B cell (primary cell): ENCODE results near the gene NPHP4. TPM values are rescaled to one million over a fixed set of nuclear protein-coding genes. Genes with fewer than 3 reads are reported as not detected.

Source experiments
- ATAC-seq: fragments of 200-7000 bp; cut with Tn5 transposase; one replicate; pipeline ENCODE4 v1.10.0; 2021; ENCODE audit warnings: low read depth, mild to moderate bottlenecking, moderate number of reproducible peaks, moderate library complexity
- CTCF ChIA-PET: fragments of 350-600 bp; sonication (Branson Sonifier 250); formaldehyde crosslinking; loops from one replicate; lab custom pipeline; 2021; ENCODE audit warnings: antibody characterized with exemption, inconsistent platforms; lab: Charles Lee
- POLR2A ChIA-PET: fragments of 350-600 bp; sonication (Branson Sonifier 250); formaldehyde crosslinking; loops from one replicate; lab custom pipeline; 2021; ENCODE audit warnings: antibody characterized with exemption; lab: Charles Lee
- DNase-seq: peaks from one replicate; pipeline ENCODE4 v3.0.0; 2013
- H2AFZ ChIP-seq: 2 replicates; pipeline ENCODE4 v1.6.1; 2012; ENCODE audit warnings: mild to moderate bottlenecking, low read depth, low read length; ENCODE audit not compliant: insufficient read depth, poor library complexity, severe bottlenecking
- H3K27ac ChIP-seq, 2 donors: 1 replicate in 1 of 2; 2 replicates in 1 of 2; pipeline ENCODE4 v1.5.1; 2012 to 2013; ENCODE audit warnings: low read length in 2 of 2, mild to moderate bottlenecking in 2 of 2, moderate library complexity in 1 of 2
- H3K27me3 ChIP-seq, 4 experiments: fragments of 200-600 bp in 1 of 4; sonication (generic) in 1 of 4; replicated peaks in 1 of 4; 1 replicate in 2 of 4; 2 replicates in 2 of 4; pipeline versions ENCODE4 v1.6.1 to v1.7.0; 2013 to 2016; ENCODE audit warnings: low read length in 3 of 4, mild to moderate bottlenecking in 2 of 4, mixed read lengths in 1 of 4, moderate library complexity in 1 of 4; ENCODE audit not compliant: insufficient read depth in 4 of 4, control insufficient read depth in 3 of 4; ENCODE audit errors: control extremely low read depth in 1 of 4
- H3K36me3 ChIP-seq, 2 experiments: replicated peaks in 1 of 2; 1 replicate in 1 of 2; 2 replicates in 1 of 2; pipeline versions ENCODE4 v1.6.1 to v1.7.1; 2013; ENCODE audit warnings: low read length in 1 of 2; ENCODE audit not compliant: insufficient read depth in 2 of 2, control insufficient read depth in 1 of 2; ENCODE audit errors: control extremely low read depth in 1 of 2, extremely low read depth in 1 of 2
- H3K4me1 ChIP-seq, 2 donors: fragments of 200-600 bp in 1 of 2; sonication (generic) in 1 of 2; 1 replicate in 1 of 2; 2 replicates in 1 of 2; pipeline versions ENCODE4 v1.5.1 to v1.6.1; 2013 to 2017; ENCODE audit warnings: low read length in 2 of 2; ENCODE audit not compliant: control insufficient read depth in 2 of 2, insufficient read depth in 2 of 2
- H3K4me2 ChIP-seq: replicated peaks from 2 replicates; pipeline ENCODE3; 2012; ENCODE audit warnings: mild to moderate bottlenecking, low read depth, low read length; ENCODE audit not compliant: poor library complexity, severe bottlenecking
- H3K4me3 ChIP-seq, 5 experiments: fragments of 200-600 bp in 1 of 5; sonication (generic) in 1 of 5; 1 replicate in 3 of 5; 2 replicates in 2 of 5; pipeline versions ENCODE4 v1.5.1 to v1.7.0; 2011 to 2016; ENCODE audit warnings: low read length in 4 of 5, mild to moderate bottlenecking in 4 of 5, low read depth in 2 of 5, control low read depth in 1 of 5, moderate library complexity in 1 of 5; ENCODE audit not compliant: insufficient read depth in 1 of 5; ENCODE audit errors: control extremely low read depth in 1 of 5, extremely low read depth in 1 of 5
- H3K79me2 ChIP-seq: fragments of 200-600 bp; sonication (generic); one replicate; pipeline ENCODE4 v1.6.0; 2016; ENCODE audit warnings: low read length; ENCODE audit not compliant: control insufficient read depth, insufficient read depth
- H3K9ac ChIP-seq: fragments of 200-600 bp; sonication (generic); 2 replicates; pipeline ENCODE4 v1.6.1; 2017; ENCODE audit warnings: mild to moderate bottlenecking, low read length, moderate library complexity
- H3K9me3 ChIP-seq, 3 donors: one replicate each; pipeline versions ENCODE4 v1.6.1 to v1.7.1; 2013; ENCODE audit warnings: low read length in 2 of 3; ENCODE audit not compliant: control insufficient read depth in 2 of 3, insufficient read depth in 1 of 3; ENCODE audit errors: control extremely low read depth in 1 of 3
- H4K20me1 ChIP-seq: 2 replicates; pipeline ENCODE4 v1.6.0; 2012; ENCODE audit warnings: mild to moderate bottlenecking, low read length; ENCODE audit not compliant: insufficient read depth, control insufficient read depth, poor library complexity, severe bottlenecking
- H3K27ac Mint-ChIP-seq: one replicate; pipeline ENCODE4 v1.8.0; 2021; ENCODE audit warnings: mixed read lengths
- H3K27me3 Mint-ChIP-seq: one replicate; pipeline ENCODE4 v1.8.0; 2021; ENCODE audit warnings: mixed read lengths
- H3K4me1 Mint-ChIP-seq: one replicate; pipeline ENCODE4 v1.8.0; 2021; ENCODE audit warnings: mixed read lengths
- H3K4me3 Mint-ChIP-seq: one replicate; pipeline ENCODE4 v1.8.0; 2021; ENCODE audit warnings: mixed read lengths
- H3K9me3 Mint-ChIP-seq: one replicate; pipeline ENCODE4 v1.8.0; 2022; ENCODE audit warnings: mixed read lengths; ENCODE audit not compliant: insufficient read depth
- EZH2 ChIP-seq: IDR thresholded peaks from 2 replicates; pipeline ENCODE4 v1.6.1; 2012; ENCODE audit warnings: borderline replicate concordance, low read depth, mild to moderate bottlenecking, moderate library complexity, low read length; ENCODE audit not compliant: insufficient read depth, poor library complexity, severe bottlenecking
- WGBS: methylation state at CpG from one replicate; pipeline ENCODE4 v1.1.5; 2013; ENCODE audit warnings: missing lambda C conversion rate; ENCODE audit not compliant: insufficient coverage; 5-methylcytosine and 5-hydroxymethylcytosine counted together
- intact Hi-C: fragments of 100-400 bp; cut with micrococcal nuclease; formaldehyde crosslinking; loops from one replicate; pipeline ENCODE4 v1.10.0; 2022
- polyA plus RNA-seq: library from polyadenylated mRNA; depleted of rRNA; stranded (reverse); fragments of >200 nt; gene quantifications from 2 replicates; pipeline ENCODE4 v1.2.3, GENCODE V29; 2012
- total RNA-seq, 2 donors: library from RNA; stranded (reverse); fragments of 120-200 nt in 1 of 2; gene quantifications; 1 replicate in 1 of 2; 2 replicates in 1 of 2; pipeline versions ENCODE4 v1.2.3 to v1.2.4, GENCODE V29; 2013 to 2022
- TF ChIP-seq, protein P1 (sequence below): fragments of 200-600 bp; IDR thresholded peaks from one replicate; pipeline ENCODE4 v1.8.0; 2022; ENCODE audit warnings: antibody characterized with exemption, mild to moderate bottlenecking

NPHP4 gene
- total and polyA plus RNA-seq, 2 donors (not counting 1 experiment from before 2014, with no cell fraction given): 6.5 to 14.8 TPM

DNA sequence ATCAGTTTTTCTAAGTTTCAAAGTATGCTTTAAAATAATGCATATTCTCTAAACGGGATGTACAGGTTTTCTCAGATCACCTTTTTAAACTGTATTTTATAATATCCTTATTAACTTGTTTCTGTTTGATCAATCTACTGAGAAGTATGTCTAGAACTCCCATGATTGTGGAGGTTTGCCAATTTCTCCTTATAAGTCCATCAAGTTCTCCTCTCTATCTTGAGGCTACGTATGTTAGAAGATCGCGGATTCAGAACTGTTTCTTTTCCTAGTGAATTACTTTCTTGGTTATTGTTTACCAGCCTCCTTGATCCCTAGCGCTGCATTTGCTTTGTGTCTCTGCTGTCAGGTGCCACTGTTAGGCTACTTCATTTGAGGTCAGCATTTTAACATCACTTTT is 89.2 kb downstream of the NPHP4 start:
- no peak for TF ChIP-seq EZH2
- TF ChIP-seq, protein P1, sequence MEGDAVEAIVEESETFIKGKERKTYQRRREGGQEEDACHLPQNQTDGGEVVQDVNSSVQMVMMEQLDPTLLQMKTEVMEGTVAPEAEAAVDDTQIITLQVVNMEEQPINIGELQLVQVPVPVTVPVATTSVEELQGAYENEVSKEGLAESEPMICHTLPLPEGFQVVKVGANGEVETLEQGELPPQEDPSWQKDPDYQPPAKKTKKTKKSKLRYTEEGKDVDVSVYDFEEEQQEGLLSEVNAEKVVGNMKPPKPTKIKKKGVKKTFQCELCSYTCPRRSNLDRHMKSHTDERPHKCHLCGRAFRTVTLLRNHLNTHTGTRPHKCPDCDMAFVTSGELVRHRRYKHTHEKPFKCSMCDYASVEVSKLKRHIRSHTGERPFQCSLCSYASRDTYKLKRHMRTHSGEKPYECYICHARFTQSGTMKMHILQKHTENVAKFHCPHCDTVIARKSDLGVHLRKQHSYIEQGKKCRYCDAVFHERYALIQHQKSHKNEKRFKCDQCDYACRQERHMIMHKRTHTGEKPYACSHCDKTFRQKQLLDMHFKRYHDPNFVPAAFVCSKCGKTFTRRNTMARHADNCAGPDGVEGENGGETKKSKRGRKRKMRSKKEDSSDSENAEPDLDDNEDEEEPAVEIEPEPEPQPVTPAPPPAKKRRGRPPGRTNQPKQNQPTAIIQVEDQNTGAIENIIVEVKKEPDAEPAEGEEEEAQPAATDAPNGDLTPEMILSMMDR: no peak
- Histone ChIP-seq H2AFZ (no peak overlapping the region), H3K36me3 (no peaks in the 10 kb centered on the region), H4K20me1 (no peaks in the 10 kb centered on the region), H3K79me2 (no peaks in the 10 kb centered on the region), H3K9ac (no peak overlapping the region), H3K4me3 (no peak overlapping the region), H3K27ac (no peak overlapping the region), H3K9me3 (no peaks in the 10 kb centered on the region), H3K4me1 (no peaks in the 10 kb centered on the region), H3K27me3 (no peaks in the 10 kb centered on the region), H3K4me2 (no peak overlapping the region)
- Mint-ChIP-seq H3K4me1 (no peaks in the 10 kb centered on the region), H3K9me3 (no peaks in the 10 kb centered on the region), H3K27ac (no peak overlapping the region), H3K4me3 (no peak overlapping the region), H3K27me3 (no peaks in the 10 kb centered on the region)
- DNase-seq (no peak), ATAC-seq (no peak)
- intact Hi-C loops: no loop called here
- POLR2A ChIA-PET: no interaction called here
- 100% methylated on average over 4 of the region's 5 CpGs for WGBS
- CTCF ChIA-PET: no interaction called here

DNA sequence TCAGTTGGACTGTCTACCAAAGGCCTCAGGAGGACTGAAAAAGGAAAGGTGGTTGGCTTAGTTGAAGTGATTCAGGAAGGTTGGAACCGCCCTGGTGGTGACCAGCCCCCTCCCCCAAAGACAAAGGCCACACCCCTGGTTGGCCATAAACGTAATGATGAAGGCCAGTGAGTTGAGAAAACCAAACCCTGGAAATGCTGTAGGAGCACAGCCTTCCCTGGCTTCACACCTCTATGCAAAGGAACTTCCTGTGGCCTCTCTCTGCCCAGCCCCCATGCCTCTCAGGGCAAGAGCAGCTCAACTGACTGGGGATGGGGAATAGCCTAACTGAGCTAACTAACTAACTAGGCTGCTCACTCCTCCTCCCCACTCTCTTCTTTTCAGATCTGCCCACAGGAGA is 90.4 kb downstream of the NPHP4 start:
- no peaks in the 10 kb centered on the region for H3K4me1 ChIP-seq
- no peaks in the 10 kb centered on the region for H3K4me1 Mint-ChIP-seq
- H3K9ac ChIP-seq: no peak overlapping the region
- H4K20me1 ChIP-seq: no peaks in the 10 kb centered on the region
- H3K9me3 ChIP-seq: no peaks in the 10 kb centered on the region
- ChIA-PET CTCF (no interaction called here), POLR2A (no interaction called here)
- no peak overlapping the region for H2AFZ ChIP-seq
- 100% methylated on average over 1 of the region's 2 CpGs for WGBS
- H3K27ac ChIP-seq: no peak overlapping the region
- no peaks in the 10 kb centered on the region for H3K79me2 ChIP-seq
- H3K4me3 Mint-ChIP-seq: no peak overlapping the region
- ATAC-seq: no peak
- no peaks in the 10 kb centered on the region for H3K36me3 ChIP-seq
- H3K4me3 ChIP-seq: no peak overlapping the region
- no peak for DNase-seq
- no peak overlapping the region for H3K27ac Mint-ChIP-seq
- no peaks in the 10 kb centered on the region for H3K27me3 ChIP-seq
- no peaks in the 10 kb centered on the region for H3K27me3 Mint-ChIP-seq
- intact Hi-C loops: no loop called here
- H3K9me3 Mint-ChIP-seq: no peaks in the 10 kb centered on the region
- TF ChIP-seq, protein P1: no peak
- no peak for TF ChIP-seq EZH2
- H3K4me2 ChIP-seq: no peak overlapping the region
